HG03575 (cell line): ENCODE measurements around the gene BACE2.
"Not testable (repeated sequence)": the region's sequence is repeated elsewhere in the genome, so short reads cannot be mapped to it uniquely, and the experiment has no call there.

ENCODE experiments used
- ATAC-seq: cut with Tn5 transposase; IDR thresholded peaks from one replicate; pipeline ENCODE4 v1.9.1; 2021; ENCODE audit not compliant: unreplicated experiment, insufficient number of reproducible peaks, low FRiP score; ENCODE audit errors: extremely low read depth

BACE2 gene

DNA sequence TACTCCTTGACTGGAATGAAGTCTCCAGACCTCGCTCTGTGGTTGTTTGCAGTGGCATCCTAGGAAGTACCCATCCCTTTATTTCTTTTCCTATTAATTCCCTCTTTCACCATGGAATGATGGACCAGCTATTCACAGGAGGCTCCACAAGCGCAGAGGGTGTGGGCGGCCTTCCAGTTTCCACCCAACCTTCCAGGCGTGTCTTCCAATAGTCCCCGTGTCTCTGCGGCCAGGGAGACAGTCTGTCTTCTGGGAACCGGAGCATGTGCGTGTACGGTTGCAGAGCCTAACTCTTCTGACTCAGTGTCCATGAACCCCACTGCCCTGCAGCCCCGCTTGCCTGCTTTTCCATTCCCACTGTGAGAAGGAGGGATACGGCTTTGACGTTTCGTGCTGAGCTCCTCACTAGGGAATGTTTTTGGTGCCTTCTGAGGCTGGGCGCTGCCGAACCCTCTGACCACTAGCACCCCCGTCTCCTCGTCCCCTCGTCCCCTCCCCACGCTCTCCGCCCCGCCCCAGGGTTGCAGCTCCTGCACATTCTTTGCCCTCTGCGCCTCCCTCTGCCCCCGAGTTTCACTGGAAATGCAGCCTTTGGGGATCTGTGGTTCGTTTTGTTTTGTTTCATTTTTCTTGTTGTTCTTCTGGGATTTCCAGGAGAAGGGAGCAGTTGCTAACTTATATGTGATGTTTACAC, 122.3 kb downstream of the BACE2 start:
- no peak for ATAC-seq

DNA sequence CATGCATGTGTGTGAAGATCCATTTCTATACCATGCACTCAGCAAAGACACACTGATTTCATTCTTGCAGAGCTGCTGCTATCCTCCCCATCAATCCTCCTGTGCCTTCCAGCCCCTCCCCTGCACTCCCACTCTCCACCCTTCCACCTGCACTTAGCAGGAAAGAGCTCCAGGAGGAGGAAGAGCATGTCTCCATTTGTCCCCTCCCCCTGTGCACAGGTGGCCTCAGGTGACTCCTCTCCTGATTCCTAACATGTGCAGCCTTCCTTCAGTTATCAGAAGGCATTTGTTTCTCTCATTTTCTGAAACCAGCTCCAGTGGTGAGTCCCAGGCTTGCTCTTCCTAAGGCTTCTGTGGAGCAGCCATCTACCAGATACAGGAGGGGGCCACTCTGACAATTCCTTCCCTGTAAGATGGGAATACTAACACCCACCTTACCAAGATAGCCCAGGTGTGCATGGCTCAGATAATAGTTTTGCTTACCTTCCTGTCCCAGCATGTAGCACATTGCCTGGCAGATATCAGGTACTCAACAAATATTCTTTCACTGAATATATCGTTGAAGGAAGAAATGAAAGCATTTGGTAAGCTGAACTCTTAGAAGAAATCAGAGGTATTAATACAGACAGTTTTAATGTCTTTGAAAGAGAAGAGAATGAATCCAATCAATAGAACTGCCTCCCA, 126.7 kb downstream of the BACE2 start:
- no peak for ATAC-seq

DNA sequence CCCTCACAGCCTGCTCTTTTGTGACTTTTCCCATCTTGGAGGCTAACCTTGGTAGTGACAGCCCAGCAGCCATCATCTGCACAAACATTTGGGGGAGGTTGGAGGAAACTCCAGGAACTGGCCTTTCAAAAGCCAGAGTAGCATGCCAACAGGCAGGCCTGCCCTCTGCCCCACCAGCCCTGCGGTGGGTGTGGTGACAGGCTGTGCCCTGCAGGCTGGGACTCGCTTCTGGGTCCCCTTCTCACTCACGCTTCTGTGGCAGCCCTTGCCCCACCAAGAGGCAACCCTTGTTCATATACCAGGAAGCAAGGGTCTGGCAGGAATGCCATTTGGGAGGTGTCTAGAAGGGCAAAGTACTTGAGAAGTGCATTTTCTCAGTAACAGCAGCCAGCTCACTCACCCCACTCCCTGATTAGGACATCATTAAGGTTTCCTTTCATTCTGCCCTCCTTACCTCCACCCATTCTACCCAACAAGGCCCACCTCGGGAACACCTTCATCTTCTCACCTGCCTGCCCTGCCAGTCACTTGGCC, 127.8 kb downstream of the BACE2 start:
- ATAC-seq, result no peak

DNA sequence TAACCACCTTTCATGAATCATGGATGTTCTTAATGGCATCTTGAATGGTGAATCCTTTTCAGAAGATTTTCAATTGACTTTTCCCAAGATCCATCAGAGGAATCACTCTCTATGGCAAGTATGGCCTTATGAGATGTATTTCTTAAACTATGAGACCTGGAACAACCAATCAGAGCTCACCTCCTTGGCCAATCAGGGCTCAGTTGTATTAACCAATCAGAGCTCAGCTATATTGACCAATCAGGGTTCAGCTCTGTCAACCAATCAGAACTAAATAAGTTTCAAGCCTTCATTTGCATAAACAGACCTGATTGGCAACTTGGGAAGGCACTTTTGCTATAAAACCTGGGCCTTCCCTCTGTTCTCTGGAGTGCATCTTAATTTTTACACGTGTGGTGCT, 135.0 kb downstream of the BACE2 start:
- no peak for ATAC-seq

DNA sequence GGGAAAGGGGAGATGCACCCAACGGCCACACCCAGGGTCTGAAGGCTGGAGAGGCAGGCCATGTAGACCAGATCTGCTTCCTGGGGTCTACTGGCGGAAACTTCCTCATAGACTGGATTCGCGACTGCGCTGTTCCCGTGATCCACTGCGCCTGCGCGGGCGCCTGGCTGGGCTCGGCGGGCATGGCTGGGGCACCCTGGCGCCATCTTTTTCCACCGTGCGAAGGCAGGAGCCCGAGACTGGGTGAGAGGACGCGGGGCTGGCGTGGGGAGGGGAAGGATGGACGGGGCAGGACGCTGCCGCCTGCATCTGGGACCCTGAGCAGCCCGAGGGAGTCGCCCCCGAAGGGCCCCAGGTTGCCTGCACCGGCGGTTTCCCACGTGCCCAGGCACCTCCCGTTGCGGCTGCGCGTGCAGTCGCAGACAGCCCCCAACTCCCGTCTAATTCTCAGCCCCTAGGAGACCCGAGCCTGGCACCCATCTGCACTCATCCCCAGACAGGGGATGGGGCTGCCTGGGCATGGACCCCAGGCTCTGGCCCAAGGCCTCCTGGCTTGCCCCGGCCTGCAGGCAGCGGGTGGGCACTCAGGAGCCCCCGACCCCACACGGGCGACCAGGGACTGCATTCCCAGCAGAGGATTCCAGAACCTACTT, 136.2 kb downstream of the BACE2 start:
- no peak for ATAC-seq

DNA sequence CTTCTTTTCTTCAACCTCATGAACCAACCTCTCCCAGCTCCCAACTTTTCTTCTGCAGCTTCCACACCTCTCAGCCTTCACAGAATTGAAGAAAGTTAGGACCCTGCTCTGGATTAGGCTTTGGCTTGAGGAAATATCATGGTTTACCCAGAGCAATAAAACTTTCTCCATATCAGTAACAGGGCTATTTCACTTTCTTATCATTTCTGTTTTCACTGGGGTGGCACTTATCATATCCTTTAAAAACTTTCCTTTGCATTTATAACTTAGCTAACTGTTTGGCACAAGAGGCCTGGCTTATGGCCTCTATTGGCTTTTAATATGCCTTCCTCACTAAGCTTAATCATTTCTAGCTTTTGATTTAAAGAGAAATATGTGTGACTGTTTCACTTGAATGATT, 139.3 kb downstream of the BACE2 start:
- no peak for ATAC-seq

DNA sequence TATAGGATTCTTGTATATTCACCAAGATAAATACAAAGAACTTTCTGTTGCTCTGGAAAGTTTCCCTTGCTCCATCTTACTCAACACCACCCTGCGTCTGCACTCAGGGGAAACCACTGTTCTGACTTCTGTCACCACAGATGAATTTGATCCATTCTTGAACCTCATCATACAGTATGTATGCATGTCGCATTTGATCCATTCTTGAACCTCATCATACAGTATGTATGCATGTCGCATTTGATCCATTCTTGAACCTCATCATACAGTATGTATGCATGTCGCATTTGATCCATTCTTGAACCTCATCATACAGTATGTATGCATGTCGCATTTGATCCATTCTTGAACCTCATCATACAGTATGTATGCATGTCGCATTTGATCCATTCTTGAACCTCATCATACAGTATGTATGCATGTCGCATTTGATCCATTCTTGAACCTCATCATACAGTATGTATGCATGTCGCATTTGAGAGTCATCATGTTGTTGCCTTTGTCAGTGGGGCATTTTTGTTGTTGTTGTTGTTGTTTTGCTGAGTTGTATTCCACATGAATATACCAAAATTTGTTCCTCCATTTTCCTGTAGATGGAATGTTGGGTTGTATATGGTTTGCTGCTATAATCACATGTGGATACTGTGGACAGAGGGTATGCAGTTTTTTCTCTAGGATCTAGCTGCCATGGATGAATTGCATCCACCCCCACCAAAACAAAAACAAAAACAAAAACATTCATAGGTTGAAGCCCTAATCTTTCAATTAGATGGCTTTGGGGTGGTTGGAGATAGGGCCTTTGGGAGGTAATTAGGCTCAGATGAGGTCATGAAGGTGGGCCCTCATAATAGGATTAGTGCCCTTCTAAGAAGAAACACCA, 145.6 kb downstream of the BACE2 start:
- not testable (repeated sequence) for ATAC-seq

DNA sequence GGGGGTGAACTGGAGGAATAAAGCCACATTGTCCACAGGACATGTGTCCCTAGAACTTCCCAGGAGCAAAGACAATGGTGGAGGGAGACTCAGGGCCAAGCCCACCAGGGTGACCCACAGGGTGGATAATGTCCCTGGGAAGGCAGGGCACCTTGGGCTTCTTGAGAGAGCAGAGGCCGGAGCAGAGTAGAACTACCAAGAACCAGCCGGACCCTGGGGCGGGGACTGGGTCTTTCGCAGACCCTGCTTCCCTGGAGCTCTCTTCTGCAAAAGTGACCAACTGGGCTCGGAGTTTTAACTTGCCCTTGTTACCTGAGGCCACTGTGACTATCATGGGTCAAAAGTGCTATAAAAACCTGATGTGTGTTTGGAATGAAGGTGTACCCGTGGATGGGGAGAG, 147.8 kb downstream of the BACE2 start:
- ATAC-seq, result no peak

DNA sequence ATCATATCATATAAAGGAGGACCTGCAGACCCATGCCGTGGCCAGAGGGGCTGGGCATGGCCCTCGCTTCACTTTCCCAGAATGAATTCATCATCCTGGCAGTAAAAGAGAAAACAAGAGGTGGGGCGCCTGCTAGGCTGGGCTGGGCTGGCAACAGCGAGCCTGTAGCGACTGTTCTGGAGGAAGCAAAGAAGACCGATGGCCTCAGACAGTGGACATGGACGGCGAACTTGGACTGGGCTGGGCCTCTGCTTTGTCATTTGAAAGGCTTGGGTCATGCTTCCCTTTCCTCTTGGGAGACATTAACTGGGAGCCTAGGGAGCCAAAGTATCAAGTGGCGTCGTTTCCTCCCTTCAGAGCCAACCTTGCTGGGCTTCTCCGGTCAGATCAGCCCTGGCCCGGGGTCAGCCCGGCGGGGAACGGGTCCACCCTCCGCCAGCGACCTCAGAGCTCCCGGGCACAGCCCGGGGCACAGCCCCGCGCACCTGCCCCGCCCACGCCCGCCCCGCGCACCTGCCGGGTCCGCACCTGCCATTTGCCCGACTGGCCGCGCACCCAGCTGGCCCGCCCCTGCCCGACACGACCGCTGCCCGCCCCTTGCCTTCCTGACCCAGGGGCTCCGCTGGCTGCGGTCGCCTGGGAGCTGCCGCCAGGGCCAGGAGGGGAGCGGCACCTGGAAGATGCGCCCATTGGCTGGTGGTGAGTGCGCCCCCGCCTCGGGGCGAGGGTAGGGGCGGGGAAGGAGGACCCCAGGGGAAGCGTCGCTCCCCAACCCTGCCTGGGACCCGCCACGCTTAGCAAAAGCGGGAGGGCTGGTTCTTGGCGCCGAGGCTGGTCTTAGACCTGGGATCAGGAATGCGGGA, 148.5 kb downstream of the BACE2 start, which contains the start of gene FAM3B:
Gene FAM3B, plus strand, starts transcription at position 602 of the 863 bp plus-strand sequence. Its CDS starts 79 bp downstream, at position 681.
- no peak for ATAC-seq

DNA sequence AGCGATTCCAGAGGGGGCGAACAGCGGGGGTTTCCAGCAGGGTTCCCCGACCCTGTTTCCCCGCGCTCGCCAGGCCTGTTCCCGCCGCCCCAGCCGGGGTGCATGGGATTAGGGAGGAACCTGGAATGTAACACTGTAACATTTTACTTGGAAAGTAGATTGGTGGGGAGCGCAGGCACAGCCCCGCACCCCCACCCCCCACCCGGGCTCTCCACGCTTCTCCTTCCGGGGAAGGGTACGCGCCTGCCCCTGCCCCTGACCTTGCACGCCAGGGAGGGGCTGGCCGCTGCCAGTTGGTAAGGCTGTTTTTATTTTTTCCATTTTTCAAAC, 149.1 kb downstream of the BACE2 start:
- ATAC-seq, result no peak

DNA sequence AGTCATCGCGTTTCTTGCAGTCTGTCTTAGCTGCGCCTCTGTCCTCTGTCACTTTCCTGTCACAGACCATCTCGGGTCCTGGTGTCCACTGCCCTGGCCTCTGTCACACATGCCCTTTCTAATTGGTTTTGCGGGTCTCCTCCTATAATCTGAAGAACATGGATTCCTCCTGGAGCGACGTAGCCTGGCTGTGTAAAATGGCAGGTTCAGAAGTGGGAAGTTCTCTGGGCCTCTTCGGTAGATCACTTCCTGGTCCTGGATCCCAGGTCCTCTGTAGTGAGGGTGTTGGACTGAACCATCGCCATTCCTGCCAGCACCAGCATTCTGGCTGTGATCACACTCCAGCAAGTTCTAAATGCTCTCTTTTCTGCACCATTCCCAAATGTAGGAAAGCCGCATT, 149.5 kb downstream of the BACE2 start:
- no peak for ATAC-seq

DNA sequence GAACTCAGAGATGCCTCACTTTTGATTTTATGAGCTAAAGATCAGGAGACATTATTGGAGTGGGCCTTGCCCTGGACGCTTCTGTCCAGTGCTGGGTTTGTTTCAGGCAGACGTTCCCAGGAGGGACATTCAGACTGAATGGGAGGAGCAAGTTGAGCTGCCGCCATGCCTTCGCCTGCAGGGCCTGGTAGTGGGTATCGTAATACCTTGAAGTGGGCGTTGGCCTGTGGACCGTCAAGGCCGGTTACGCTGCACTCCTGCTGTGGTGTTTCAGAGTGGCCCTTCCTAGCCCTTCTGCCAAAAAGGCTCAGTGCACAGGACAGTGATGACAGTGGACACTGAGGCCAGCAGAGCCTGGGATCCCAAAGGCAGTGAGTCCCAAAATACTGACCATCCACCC, 150.3 kb downstream of the BACE2 start:
- ATAC-seq, result no peak

DNA sequence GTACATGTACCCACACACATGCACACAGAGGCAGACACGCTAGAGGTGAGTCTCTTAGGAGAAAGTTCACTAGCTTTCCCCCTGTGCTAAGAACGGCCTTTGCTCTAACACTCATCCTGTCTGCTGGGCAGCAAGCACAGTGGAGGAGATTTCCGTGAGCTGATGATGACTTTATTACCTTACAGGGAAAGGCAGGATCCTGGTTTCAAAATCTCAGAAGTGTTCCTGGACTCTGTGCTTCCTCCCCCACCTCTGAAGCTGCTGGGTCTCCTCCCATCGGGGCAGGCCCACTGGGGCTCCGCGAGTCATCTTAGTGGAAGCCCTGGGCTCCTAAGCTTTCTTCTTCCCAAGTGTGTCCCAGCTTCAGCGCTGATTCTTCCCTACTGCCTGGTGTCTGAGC, 151.3 kb downstream of the BACE2 start:
- no peak for ATAC-seq

DNA sequence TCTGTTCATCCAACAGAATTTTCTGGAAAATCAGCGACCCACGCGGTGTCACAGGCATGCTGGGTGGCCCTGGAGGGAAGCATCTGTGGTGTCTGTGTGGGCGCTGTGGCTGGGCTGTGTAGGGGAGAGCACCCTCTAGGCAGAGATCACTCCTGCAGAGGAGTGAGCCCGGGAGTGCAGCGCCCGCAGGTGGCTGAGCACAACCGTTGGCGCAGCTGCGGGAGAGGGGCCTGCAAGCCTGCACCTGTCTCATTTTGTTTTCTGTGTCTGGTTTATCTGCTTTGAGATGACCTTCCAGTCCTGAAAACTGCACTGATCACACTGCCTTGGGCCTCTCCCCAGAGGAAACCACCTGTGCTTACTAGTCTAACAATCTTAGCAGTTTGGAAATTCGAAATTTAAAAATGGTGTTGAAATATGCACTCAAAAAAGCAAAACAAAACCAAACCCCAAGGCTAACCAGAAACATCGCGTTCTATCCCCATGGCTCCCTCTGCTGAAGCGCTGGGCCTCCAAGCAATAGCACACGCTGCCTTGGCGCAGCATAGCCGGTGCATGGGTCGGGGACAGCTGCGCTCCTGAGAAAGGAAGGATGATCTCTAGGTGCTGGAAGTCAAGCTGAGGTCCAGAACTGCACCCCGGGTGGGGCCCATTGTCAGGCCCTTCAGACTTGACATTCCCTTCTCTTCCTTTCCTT, 153.4 kb downstream of the BACE2 start:
- ATAC-seq, result no peak

DNA sequence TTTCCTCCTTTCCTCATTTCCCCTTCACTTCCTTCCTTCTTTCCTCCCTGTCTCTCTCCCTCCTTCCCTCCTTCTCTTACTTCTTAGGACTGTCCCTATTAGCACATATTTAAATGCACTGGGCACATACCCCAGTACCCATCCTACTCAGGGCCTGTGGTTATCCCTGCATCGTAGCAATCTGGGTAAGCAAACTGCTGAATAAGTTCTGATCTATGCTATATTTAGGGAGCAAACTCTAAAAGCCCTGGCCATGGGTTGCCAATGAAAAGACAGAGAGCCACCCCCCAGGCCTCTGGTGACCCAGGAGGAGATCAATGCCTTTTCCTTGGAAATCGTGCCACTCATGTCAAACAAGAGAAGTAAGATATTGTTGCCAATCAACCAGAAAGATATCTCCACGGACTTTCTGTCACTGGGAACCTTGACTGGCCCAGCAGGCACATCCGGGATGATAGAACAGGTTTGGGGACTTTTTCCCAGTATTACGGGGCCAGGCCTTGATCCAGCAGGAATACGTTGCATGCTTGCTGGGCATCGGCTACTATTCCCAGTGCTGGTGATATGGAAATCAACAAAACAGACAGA, 154.0 kb downstream of the BACE2 start:
- no peak for ATAC-seq

DNA sequence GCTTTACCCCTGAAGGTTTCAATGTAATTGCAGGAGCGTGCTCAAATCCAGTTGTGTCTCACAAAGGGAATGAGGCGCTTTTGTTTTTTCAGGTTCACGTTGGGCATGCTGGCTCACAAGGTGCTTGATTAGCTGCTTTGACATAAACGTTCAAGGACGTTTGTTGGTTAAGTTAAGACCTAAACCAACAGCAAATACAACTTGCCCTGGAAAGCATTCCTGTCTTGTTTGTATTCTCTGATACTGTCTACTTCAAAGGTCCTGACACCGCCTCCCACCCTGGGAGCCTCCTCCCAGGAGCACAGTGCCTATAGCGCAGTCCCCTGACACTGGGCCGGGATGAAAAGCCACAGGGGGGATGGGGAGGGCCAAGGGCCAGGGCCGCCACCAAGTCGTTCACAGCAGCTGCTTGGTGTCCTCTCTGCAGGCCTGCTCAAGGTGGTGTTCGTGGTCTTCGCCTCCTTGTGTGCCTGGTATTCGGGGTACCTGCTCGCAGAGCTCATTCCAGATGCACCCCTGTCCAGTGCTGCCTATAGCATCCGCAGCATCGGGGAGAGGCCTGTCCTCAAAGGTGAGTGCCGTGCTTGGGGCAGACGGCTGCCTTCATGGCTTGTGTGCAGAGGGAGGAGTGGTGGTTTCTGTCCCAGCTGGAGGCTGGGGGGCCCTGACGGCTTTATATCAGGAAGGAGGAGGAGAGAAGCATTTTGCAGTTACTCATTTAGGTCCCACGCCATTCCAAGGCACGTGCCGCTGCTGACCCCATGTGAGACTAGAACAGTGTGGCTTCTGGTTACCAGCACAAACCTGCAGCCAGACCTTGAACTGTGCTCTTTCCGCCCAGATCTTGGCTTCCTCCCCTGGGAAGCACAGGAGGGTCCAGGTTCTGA, 154.8 kb downstream of the BACE2 start:
- no peak for ATAC-seq
